NT2/D1 (cell line): ENCODE measurements around the gene CES2.

Experiments used
- YY1 ChIP-seq: IDR thresholded peaks from 2 replicates; pipeline ENCODE4 v1.6.1; 2011; ENCODE audit not compliant: insufficient read length, insufficient read depth
- ZNF274 ChIP-seq: IDR thresholded peaks from 2 replicates; pipeline ENCODE4 v1.6.1; 2011; ENCODE audit warnings: mild to moderate bottlenecking, low read depth, low read length

DNA sequence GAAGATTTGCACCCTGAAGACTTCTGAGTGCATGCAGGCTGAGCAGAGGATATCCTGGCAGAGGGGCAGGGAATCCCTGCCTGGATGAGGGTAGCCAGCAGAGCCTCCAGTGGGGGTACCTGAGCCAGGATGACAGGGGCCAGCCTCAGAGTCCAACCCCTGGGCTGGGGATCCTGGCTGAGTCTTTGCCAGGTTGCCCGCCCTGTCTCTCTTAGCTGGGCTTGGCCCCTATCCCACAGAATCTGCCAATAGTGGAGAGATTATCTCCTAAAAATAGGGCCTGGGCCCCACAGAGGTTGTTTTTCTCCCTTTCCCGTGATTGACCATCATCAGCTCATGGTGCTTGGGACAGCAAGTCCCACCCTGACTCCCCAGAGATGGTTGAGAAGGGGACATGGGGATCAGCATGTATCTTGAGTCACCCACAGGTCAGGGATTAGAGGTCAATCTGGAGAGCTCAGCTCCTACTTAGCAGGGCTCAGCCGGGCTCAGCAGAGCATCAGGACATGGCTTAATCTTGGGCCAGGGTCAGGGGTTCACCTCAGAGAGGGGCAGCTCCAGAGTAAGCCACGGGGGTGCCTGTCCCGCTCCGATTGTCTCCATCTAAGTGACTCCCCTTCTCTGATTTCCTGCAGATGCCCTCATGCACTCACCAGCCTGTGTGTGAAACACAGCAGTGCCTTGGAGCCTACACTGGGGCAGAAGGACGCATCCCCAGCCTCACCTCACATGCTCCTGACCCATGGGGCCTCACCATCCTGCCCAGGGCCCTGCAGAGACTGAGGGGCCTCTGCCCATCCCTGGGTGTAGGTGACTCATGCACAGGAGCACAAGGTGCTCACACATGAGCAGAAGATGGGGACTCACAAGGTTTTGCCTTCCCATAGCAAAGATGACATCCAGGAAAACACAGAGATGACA is 28.1 kb upstream of the CES2 start:
- no peak for TF ChIP-seq YY1
- no peak for TF ChIP-seq ZNF274
